Measurements from ENCODE around the gene ARID1B.

DNA sequence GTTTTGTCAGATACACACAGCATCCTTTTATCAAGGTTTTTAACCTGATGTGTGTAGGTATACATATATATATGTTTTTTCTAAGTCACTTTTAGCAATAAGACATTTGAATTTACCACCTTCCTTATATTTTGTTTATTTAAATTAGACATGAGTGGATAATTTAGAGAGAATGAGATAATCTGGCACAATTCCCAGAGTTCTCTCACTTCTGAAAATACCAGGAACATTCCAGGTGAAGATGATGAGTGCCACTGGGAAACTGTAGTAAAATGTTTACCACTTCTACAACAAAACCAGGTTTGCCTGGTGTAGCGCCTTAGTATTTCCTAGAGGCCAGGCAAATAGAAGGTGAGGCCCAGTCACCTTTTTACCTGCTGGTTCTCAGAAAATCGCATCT is 356.7 kb downstream of the ARID1B start:
- TF ChIP-seq, protein P1, sequence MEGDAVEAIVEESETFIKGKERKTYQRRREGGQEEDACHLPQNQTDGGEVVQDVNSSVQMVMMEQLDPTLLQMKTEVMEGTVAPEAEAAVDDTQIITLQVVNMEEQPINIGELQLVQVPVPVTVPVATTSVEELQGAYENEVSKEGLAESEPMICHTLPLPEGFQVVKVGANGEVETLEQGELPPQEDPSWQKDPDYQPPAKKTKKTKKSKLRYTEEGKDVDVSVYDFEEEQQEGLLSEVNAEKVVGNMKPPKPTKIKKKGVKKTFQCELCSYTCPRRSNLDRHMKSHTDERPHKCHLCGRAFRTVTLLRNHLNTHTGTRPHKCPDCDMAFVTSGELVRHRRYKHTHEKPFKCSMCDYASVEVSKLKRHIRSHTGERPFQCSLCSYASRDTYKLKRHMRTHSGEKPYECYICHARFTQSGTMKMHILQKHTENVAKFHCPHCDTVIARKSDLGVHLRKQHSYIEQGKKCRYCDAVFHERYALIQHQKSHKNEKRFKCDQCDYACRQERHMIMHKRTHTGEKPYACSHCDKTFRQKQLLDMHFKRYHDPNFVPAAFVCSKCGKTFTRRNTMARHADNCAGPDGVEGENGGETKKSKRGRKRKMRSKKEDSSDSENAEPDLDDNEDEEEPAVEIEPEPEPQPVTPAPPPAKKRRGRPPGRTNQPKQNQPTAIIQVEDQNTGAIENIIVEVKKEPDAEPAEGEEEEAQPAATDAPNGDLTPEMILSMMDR (conservative IDR thresholded peaks at IDR 0.05; ENCODE audit: low read length), result no peak
- no peak for TF ChIP-seq EZH2phosphoT487 (IDR thresholded peaks at IDR 0.05; ENCODE audit: borderline replicate concordance, low read depth, low read length)

Measured in OCI-LY7 (cell line).